Measurements from ENCODE around the gene CDKAL1.

DNA sequence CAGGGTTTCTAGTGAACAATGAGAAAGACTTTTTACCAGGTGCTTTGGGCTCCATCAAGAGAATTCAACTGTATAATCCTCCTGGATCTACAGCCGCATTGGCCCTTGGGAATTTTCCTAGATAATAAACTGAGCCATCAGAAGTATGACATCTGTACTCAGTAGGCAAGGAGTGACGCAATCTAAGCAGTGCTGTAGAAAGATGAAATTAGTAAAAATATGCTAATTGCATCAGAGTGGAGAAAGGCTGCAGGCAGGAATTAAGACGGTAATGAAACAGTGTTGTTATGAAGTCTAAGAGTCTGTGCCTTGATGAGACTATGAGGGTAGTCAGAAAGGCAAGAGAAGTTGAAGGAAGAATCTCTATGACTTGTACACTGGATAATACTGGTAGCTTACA lies 551.4 kb downstream of the CDKAL1 start:
- TF ChIP-seq SREBF2 (IDR thresholded peaks at IDR 0.05; ENCODE audit: low read length): no peak
- no peak for TF ChIP-seq RAD21 (IDR thresholded peaks at IDR 0.05; ENCODE audit: insufficient read depth, low read depth, low read length)
- TF ChIP-seq, protein P1, sequence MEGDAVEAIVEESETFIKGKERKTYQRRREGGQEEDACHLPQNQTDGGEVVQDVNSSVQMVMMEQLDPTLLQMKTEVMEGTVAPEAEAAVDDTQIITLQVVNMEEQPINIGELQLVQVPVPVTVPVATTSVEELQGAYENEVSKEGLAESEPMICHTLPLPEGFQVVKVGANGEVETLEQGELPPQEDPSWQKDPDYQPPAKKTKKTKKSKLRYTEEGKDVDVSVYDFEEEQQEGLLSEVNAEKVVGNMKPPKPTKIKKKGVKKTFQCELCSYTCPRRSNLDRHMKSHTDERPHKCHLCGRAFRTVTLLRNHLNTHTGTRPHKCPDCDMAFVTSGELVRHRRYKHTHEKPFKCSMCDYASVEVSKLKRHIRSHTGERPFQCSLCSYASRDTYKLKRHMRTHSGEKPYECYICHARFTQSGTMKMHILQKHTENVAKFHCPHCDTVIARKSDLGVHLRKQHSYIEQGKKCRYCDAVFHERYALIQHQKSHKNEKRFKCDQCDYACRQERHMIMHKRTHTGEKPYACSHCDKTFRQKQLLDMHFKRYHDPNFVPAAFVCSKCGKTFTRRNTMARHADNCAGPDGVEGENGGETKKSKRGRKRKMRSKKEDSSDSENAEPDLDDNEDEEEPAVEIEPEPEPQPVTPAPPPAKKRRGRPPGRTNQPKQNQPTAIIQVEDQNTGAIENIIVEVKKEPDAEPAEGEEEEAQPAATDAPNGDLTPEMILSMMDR (IDR thresholded peaks at IDR 0.05 in 2 of 3, conservative IDR thresholded peaks at IDR 0.05 in 1 of 3; ENCODE audit: control insufficient read depth in 2 of 3, extremely low read depth in 1 of 3, insufficient read depth in 1 of 3, low read depth in 3 of 3, low read length in 3 of 3): no peak
- TF ChIP-seq CEBPB (IDR thresholded peaks at IDR 0.05; ENCODE audit: borderline replicate concordance in 1 of 2, low read depth in 2 of 2, low read length in 2 of 2): no peak
- no peak for TF ChIP-seq MYC (IDR thresholded peaks at IDR 0.05; ENCODE audit: insufficient read depth, insufficient read length, insufficient replicate concordance, low read length, severe bottlenecking)
- TF ChIP-seq TAF1 (IDR thresholded peaks at IDR 0.05; ENCODE audit: borderline replicate concordance, low read depth, low read length): no peak
- TF ChIP-seq, protein P2, sequence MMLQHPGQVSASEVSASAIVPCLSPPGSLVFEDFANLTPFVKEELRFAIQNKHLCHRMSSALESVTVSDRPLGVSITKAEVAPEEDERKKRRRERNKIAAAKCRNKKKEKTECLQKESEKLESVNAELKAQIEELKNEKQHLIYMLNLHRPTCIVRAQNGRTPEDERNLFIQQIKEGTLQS (IDR thresholded peaks at IDR 0.05; ENCODE audit: borderline replicate concordance, extremely low read depth, low read depth, low read length): no peak
- no peak for TF ChIP-seq ZZZ3 (IDR thresholded peaks at IDR 0.05; ENCODE audit: control insufficient read depth, insufficient read length, low read depth)
- TF ChIP-seq TBL1XR1 (IDR thresholded peaks at IDR 0.05; ENCODE audit: low read depth, low read length): no peak
- TF ChIP-seq ASH2L (IDR thresholded peaks at IDR 0.05; ENCODE audit: borderline replicate concordance, low read depth): no peak
- no peak for TF ChIP-seq POLR2A (IDR thresholded peaks at IDR 0.05; ENCODE audit: low read depth, low read length)
- TF ChIP-seq EZH2 (IDR thresholded peaks at IDR 0.05; ENCODE audit: borderline replicate concordance, control insufficient read depth, low read depth, low read length): no peak
- TF ChIP-seq MTA3 (IDR thresholded peaks at IDR 0.05; ENCODE audit: borderline replicate concordance, low read length): no peak
- no peak for TF ChIP-seq POLR2AphosphoS5 (IDR thresholded peaks at IDR 0.05; ENCODE audit: low read length)
